Colonic mucosa (tissue), 4 donors: ENCODE measurements around the gene KAZALD1. TPM values are rescaled to one million over a fixed set of nuclear protein-coding genes. Genes with fewer than 3 reads are reported as not detected.
A peak's percentile ranks its signal among the peaks of the same experiment; 100 is the strongest.

Experiments used
- DNase-seq: peaks from one replicate; pipeline ENCODE4 v3.0.0-alpha.2; 2020
- H3K27ac ChIP-seq: fragments of 200-600 bp; one replicate; pipeline ENCODE4 v1.8.0; 2021
- H3K27me3 ChIP-seq: fragments of 200-600 bp; one replicate; pipeline ENCODE4 v1.8.0; 2021
- H3K36me3 ChIP-seq: fragments of 200-600 bp; one replicate; pipeline ENCODE4 v1.8.0; 2021
- H3K4me1 ChIP-seq: fragments of 200-600 bp; one replicate; pipeline ENCODE4 v1.8.0; 2021; ENCODE audit warnings: mild to moderate bottlenecking
- H3K4me3 ChIP-seq: fragments of 200-600 bp; one replicate; pipeline ENCODE4 v1.8.0; 2021
- H3K9ac ChIP-seq, 2 donors: one replicate each; pipeline ENCODE4 v1.7.0; 2013; ENCODE audit warnings: control low read depth in 2 of 2, low read depth in 2 of 2, low read length in 2 of 2
- H3K9me3 ChIP-seq: fragments of 200-600 bp; one replicate; pipeline ENCODE4 v1.8.0; 2021
- intact Hi-C: fragments of 100-400 bp; cut with DNase I; formaldehyde crosslinking; loops from one replicate; pipeline ENCODE4 v1.14.1; 2022
- total RNA-seq, 2 donors: library from RNA; stranded (reverse); fragmentation: NEBNext Ultra II Directional in 1 of 2; extraction: Animal tissue kit (Norgen Biotek cat#: 25700) in 1 of 2; gene quantifications; one replicate each; pipeline ENCODE4 v1.2.1, GENCODE V29; 2021
- TF ChIP-seq, protein P1 (sequence below): fragments of 200-600 bp; IDR thresholded peaks from one replicate; pipeline ENCODE4 v1.8.0; 2022; ENCODE audit warnings: antibody characterized with exemption, mild to moderate bottlenecking
- donor health status: healthy.
- donor health status: DM: no; HTN: no; CAD: no.
- donor health status: DM: no; HTN: no; CAD: no.

KAZALD1 gene
- total RNA-seq, 2 donors from 2014 or later, result 11.5 to 32.4 TPM

- no peak overlapping the region for H3K4me3 ChIP-seq
- H3K27me3 ChIP-seq, result no peaks in the 10 kb centered on the region
- intact Hi-C loops, result no loop called here
- DNase-seq, result no peak
- no peak overlapping the region for H3K27ac ChIP-seq
- peaks cover 6% of the 10 kb centered on the region for H3K36me3 ChIP-seq
- TF ChIP-seq, protein P1, sequence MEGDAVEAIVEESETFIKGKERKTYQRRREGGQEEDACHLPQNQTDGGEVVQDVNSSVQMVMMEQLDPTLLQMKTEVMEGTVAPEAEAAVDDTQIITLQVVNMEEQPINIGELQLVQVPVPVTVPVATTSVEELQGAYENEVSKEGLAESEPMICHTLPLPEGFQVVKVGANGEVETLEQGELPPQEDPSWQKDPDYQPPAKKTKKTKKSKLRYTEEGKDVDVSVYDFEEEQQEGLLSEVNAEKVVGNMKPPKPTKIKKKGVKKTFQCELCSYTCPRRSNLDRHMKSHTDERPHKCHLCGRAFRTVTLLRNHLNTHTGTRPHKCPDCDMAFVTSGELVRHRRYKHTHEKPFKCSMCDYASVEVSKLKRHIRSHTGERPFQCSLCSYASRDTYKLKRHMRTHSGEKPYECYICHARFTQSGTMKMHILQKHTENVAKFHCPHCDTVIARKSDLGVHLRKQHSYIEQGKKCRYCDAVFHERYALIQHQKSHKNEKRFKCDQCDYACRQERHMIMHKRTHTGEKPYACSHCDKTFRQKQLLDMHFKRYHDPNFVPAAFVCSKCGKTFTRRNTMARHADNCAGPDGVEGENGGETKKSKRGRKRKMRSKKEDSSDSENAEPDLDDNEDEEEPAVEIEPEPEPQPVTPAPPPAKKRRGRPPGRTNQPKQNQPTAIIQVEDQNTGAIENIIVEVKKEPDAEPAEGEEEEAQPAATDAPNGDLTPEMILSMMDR, result no peak
- no peaks in the 10 kb centered on the region for H3K9me3 ChIP-seq
- H3K9ac ChIP-seq, result no peak overlapping the region
- H3K4me1 ChIP-seq, result no peaks in the 10 kb centered on the region
Measured at GRCh38 chr10:101040851-101041250, 20.9 kb upstream of the KAZALD1 start.

DNA sequence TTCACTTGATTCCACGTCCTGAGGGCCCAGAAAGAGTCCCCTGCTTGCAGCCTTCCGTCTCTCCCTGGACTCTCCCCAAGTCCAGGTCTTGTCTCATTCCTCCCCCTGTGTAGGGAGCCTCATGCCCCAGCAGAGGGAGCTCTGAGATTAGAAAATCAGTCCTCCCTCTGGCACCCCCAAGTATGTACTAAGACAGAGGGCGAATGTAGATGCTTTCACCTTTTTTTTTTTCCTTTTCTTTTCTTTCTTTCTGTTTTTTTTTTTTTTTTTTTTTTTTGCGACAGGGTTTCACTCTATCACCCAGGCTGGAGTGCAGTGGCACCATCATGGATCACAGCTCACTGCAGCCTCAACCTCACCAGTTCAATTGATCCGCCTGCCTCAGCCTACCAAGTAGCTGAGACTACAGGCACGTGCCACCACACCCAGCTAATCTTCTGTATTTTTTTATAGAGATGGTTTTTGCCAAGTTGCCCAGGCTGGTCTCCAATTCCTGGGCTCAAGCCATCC lies 20.5 kb upstream of the KAZALD1 start:
- H3K4me1 ChIP-seq, result no peaks in the 10 kb centered on the region
- TF ChIP-seq, protein P1, result peak; percentile 74
- no peaks in the 10 kb centered on the region for H3K9me3 ChIP-seq
- H3K27ac ChIP-seq, result no peak overlapping the region
- no peak overlapping the region for H3K4me3 ChIP-seq
- no peaks in the 10 kb centered on the region for H3K27me3 ChIP-seq
- peaks cover 6% of the 10 kb centered on the region for H3K36me3 ChIP-seq
- peak; percentile 90 for DNase-seq
- intact Hi-C loops, result no loop called here
- H3K9ac ChIP-seq, result no peak overlapping the region

DNA sequence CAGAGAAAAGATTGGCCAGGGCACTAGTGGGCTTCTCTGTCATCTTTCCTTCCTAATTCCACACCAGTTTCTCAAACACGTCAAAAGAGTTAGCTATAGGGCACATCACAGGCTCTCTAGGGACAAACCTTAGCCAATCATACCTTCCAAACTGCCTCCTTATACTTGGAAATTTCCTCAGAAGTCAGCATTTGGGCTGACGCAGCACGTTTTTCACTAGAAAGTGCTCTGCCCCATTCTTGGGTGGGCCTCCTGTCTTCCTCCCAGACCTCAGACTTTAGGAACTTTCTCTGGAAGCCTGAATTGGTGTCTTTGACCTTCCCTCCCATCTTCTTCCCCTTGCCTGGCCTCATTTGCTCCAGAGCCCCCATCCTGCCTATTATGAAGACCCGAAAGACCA lies 19.7 kb upstream of the KAZALD1 start:
- H3K9ac ChIP-seq, result peak overlapping the region; percentile 57 to 94
- no peaks in the 10 kb centered on the region for H3K4me1 ChIP-seq
- no peak overlapping the region for H3K4me3 ChIP-seq
- no peaks in the 10 kb centered on the region for H3K9me3 ChIP-seq
- no peak for DNase-seq
- peak overlapping the region; percentile 93 for H3K27ac ChIP-seq
- H3K27me3 ChIP-seq, result no peaks in the 10 kb centered on the region
- peaks cover 6% of the 10 kb centered on the region for H3K36me3 ChIP-seq
- intact Hi-C loops, result no loop called here
- TF ChIP-seq, protein P1, result no peak

GRCh38 chr10:101042667-101043362 lies 19.0 kb upstream of the KAZALD1 start:
- H3K4me3 ChIP-seq, result peak overlapping the region; percentile 36
- H3K4me1 ChIP-seq, result no peaks in the 10 kb centered on the region

GRCh38 chr10:101043363-101043707 lies 18.5 kb upstream of the KAZALD1 start:
- Histone ChIP-seq H3K27me3 (peaks cover 8% of the 10 kb centered on the region), H3K4me3 (peak overlapping the region; percentile 36), H3K9ac (peak overlapping the region; percentile 45 to 94), H3K9me3 (no peaks in the 10 kb centered on the region), H3K36me3 (peaks cover 6% of the 10 kb centered on the region), H3K4me1 (no peaks in the 10 kb centered on the region), H3K27ac (peak overlapping the region; percentile 93)
- TF ChIP-seq, protein P1, result no peak
- no peak for DNase-seq
- intact Hi-C loops, result no loop called here

More at GRCh38 chr10:101042667-101043362, 19.0 kb upstream of the KAZALD1 start:
- Histone ChIP-seq H3K27me3 (peaks cover 2% of the 10 kb centered on the region), H3K27ac (peak overlapping the region; percentile 93), H3K36me3 (peaks cover 6% of the 10 kb centered on the region), H3K9me3 (no peaks in the 10 kb centered on the region), H3K9ac (peak overlapping the region; percentile 57 to 94)
- TF ChIP-seq, protein P1, result no peak
- intact Hi-C loops, result no loop called here
- peak; percentile 99 for DNase-seq
